Osteoblast (primary cell): ENCODE data around the gene MXI1. TPM values are rescaled to one million over a fixed set of nuclear protein-coding genes. Genes with fewer than 3 reads are reported as not detected.

Experiments
- DNase-seq: peaks from one replicate; pipeline ENCODE4 v3.0.0; 2011; ENCODE audit warnings: low spot score, mixed read lengths; ENCODE audit not compliant: insufficient read length; ENCODE audit errors: missing footprints
- H2AFZ ChIP-seq: 2 replicates; pipeline ENCODE4 v1.6.0; 2011; ENCODE audit warnings: mild to moderate bottlenecking, low read length
- H3K27ac ChIP-seq: 2 replicates; pipeline ENCODE4 v1.5.1; 2011; ENCODE audit warnings: mild to moderate bottlenecking, low read depth, low read length, moderate library complexity
- H3K27me3 ChIP-seq: 2 replicates; pipeline ENCODE4 v1.6.0; 2012; ENCODE audit warnings: mild to moderate bottlenecking, control low read depth, inconsistent platforms, low read length, moderate library complexity; ENCODE audit not compliant: insufficient read depth
- H3K36me3 ChIP-seq: 2 replicates; pipeline ENCODE4 v1.5.1; 2011; ENCODE audit warnings: mild to moderate bottlenecking, low read length, control low read depth, moderate library complexity; ENCODE audit not compliant: insufficient read depth
- H3K4me1 ChIP-seq: 2 replicates; pipeline ENCODE4 v1.5.1; 2011; ENCODE audit warnings: mild to moderate bottlenecking, low read length, control low read depth, moderate library complexity; ENCODE audit not compliant: insufficient read depth
- H3K4me2 ChIP-seq: 2 replicates; pipeline ENCODE4 v1.6.0; 2011; ENCODE audit warnings: mild to moderate bottlenecking, low read length; ENCODE audit not compliant: insufficient read depth
- H3K4me3 ChIP-seq: fragments of 200-600 bp; sonication (generic); 3 replicates; pipeline ENCODE4 v1.5.1; 2012; ENCODE audit warnings: mild to moderate bottlenecking, low read length, inconsistent platforms; ENCODE audit not compliant: insufficient read depth
- H3K79me2 ChIP-seq: 2 replicates; pipeline ENCODE4 v1.6.0; 2012; ENCODE audit warnings: mild to moderate bottlenecking, low read length, control low read depth, inconsistent platforms; ENCODE audit not compliant: insufficient read depth
- H3K9me3 ChIP-seq: 2 replicates; pipeline ENCODE4 v1.5.1; 2011; ENCODE audit warnings: low read depth, low read length, control low read depth
- H4K20me1 ChIP-seq: 2 replicates; pipeline ENCODE4 v1.6.0; 2012; ENCODE audit warnings: mild to moderate bottlenecking, low read length, control low read depth; ENCODE audit not compliant: insufficient read depth
- CTCF ChIP-seq: IDR thresholded peaks from 2 replicates; pipeline ENCODE4 v1.5.1; 2011; ENCODE audit warnings: mild to moderate bottlenecking, low read depth, low read length, moderate library complexity; ENCODE audit errors: extremely low read depth
- total RNA-seq: library from RNA; depleted of rRNA; stranded (reverse); fragments of >200 nt; gene quantifications from 2 replicates; pipeline ENCODE4 v1.2.3, GENCODE V29; 2012

Gene MXI1
- total RNA-seq, 1 donor: 41.6 TPM

- Histone ChIP-seq H2AFZ (peak overlapping the region; percentile 12), H3K4me3 (peak overlapping the region; percentile 42), H3K9me3 (no peaks in the 10 kb centered on the region), H3K4me1 (peaks cover 11% of the 10 kb centered on the region), H3K4me2 (peak overlapping the region; percentile 50), H3K27me3 (no peaks in the 10 kb centered on the region), H3K36me3 (no peaks in the 10 kb centered on the region), H3K27ac (no peak overlapping the region), H3K79me2 (no peaks in the 10 kb centered on the region), H4K20me1 (no peaks in the 10 kb centered on the region)
- peak; percentile 65 for DNase-seq
- no peak for TF ChIP-seq CTCF
Measured at GRCh38 chr10:110273474-110273873, 66.1 kb downstream of the MXI1 start.

- Histone ChIP-seq H3K4me3 (no peak overlapping the region), H4K20me1 (no peaks in the 10 kb centered on the region), H2AFZ (no peak overlapping the region), H3K9me3 (no peaks in the 10 kb centered on the region), H3K27me3 (no peaks in the 10 kb centered on the region), H3K27ac (no peak overlapping the region), H3K4me1 (peaks cover 11% of the 10 kb centered on the region), H3K79me2 (no peaks in the 10 kb centered on the region), H3K4me2 (no peak overlapping the region), H3K36me3 (no peaks in the 10 kb centered on the region)
- no peak for DNase-seq
- TF ChIP-seq CTCF: no peak
Measured at GRCh38 chr10:110274072-110274627, 66.7 kb downstream of the MXI1 start.

GRCh38 chr10:110274647-110275046 is 67.2 kb downstream of the MXI1 start:
- Histone ChIP-seq H3K9me3 (no peaks in the 10 kb centered on the region), H4K20me1 (no peaks in the 10 kb centered on the region), H3K36me3 (no peaks in the 10 kb centered on the region), H3K4me3 (no peak overlapping the region), H2AFZ (no peak overlapping the region), H3K79me2 (no peaks in the 10 kb centered on the region), H3K4me1 (peaks cover 9% of the 10 kb centered on the region), H3K27ac (no peak overlapping the region), H3K27me3 (no peaks in the 10 kb centered on the region), H3K4me2 (no peak overlapping the region)
- no peak for DNase-seq
- TF ChIP-seq CTCF: no peak

- TF ChIP-seq CTCF: no peak
- Histone ChIP-seq H3K36me3 (no peaks in the 10 kb centered on the region), H3K27ac (no peak overlapping the region), H3K4me2 (no peak overlapping the region), H3K27me3 (no peaks in the 10 kb centered on the region), H3K4me3 (no peak overlapping the region), H3K9me3 (no peaks in the 10 kb centered on the region), H4K20me1 (no peaks in the 10 kb centered on the region), H3K4me1 (peaks cover 6% of the 10 kb centered on the region), H2AFZ (no peak overlapping the region), H3K79me2 (no peaks in the 10 kb centered on the region)
- DNase-seq: no peak
Measured at GRCh38 chr10:110275128-110275729, 67.8 kb downstream of the MXI1 start.
